ENCODE measurements around the gene RBM15. TPM values are rescaled to one million over a fixed set of nuclear protein-coding genes. Genes with fewer than 3 reads are reported as not detected.
A peak's percentile ranks its signal among the peaks of the same experiment; 100 is the strongest.

Gene RBM15
- total RNA-seq, 4 donors from 2014 or later: 28.7 to 55.0 (median 35.1) TPM

DNA sequence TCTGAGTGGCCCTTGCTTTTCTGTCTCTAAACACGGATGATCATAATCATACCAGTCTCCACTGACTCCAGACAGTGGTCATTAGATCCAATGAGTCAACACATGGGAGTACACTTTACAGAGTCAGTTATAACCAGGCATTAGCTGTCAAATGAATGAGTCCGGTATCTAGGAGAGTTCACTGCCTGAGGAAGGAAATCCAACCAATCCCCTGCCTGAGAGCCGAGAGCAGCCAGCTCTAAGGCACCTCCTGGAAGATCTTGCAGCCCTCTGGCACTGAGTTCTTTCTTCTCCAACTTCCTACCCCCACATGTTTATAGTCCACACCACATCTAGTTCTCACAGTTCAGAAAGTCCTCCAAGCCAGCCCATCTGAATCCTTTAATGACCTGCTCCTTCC lies 29.4 kb upstream of the RBM15 start:
- DNase-seq (ENCODE audit: low spot score) (no peak), ATAC-seq (ENCODE audit: low FRiP score) (peak; percentile 73)
- TF ChIP-seq, protein P1, sequence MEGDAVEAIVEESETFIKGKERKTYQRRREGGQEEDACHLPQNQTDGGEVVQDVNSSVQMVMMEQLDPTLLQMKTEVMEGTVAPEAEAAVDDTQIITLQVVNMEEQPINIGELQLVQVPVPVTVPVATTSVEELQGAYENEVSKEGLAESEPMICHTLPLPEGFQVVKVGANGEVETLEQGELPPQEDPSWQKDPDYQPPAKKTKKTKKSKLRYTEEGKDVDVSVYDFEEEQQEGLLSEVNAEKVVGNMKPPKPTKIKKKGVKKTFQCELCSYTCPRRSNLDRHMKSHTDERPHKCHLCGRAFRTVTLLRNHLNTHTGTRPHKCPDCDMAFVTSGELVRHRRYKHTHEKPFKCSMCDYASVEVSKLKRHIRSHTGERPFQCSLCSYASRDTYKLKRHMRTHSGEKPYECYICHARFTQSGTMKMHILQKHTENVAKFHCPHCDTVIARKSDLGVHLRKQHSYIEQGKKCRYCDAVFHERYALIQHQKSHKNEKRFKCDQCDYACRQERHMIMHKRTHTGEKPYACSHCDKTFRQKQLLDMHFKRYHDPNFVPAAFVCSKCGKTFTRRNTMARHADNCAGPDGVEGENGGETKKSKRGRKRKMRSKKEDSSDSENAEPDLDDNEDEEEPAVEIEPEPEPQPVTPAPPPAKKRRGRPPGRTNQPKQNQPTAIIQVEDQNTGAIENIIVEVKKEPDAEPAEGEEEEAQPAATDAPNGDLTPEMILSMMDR (IDR thresholded peaks at IDR 0.05): no peak

DNA sequence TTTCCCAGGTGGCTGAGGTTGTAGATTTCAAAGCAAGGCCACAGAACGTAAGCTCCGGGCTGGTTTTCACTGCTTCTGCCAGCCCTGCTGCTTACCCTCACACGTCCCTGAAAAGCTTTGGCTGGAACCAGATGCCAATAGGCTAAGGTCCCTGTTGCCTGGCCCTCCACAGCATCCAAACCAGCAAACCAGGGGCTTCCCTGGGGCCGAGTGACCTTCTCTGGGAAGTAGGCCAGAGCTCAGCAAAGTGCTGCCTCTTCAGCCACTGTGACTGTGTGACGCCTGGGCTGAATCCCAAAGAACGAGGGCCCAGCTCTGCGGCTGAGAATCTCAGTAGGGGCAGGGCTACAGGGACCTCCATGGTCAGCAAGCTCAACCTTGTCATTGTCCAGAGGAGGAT lies 28.9 kb upstream of the RBM15 start:
- ATAC-seq (ENCODE audit: low FRiP score) (no peak), DNase-seq (ENCODE audit: low spot score) (no peak)
- TF ChIP-seq, protein P1 (IDR thresholded peaks at IDR 0.05): no peak

DNA sequence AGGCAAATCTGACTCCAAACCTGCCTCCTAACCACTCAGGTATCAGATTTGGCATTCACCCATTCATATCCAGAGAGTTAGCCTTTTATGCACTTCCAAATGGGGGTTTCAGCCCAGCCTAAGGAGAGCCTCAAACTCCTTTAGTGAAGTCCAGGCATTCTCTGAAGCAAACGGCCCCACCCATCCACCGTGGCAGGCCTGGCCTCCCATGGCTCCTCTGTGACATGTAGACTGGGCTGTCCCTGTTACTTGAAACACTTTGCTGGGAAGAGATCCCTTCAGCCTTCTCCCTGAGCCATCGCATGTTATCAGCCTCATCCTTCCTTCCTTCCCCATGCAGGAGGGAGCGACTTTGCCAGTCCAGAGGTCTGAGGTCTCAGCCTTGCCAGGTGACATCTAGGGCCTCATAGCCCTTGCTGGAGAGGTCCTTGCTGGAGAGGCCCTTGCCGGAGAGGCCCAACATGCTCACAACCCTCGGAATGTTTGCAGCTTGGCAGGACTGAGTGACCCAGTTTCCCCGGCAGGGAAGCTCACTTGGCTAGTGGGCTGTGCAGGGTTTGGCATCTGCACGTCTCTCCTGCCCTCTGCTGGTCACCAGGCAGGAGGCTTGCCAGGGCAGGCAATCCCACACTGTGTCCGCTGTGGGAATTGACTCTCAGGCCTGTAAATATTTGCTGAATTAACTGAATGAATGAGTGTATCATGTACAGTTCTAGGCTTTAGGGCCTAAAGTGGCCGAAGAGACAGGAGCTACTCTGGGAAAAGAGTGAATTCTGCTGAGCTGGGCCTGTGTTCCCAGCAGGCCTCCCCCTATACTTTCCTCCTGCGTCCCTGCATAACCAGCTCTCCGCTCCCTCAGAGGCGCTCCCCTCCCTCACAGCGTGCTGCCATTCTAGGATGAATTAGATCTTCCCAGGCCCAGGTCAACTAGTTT lies 26.7 kb upstream of the RBM15 start:
- peak; percentile 58 for ATAC-seq (ENCODE audit: low FRiP score)
- DNase-seq (ENCODE audit: low spot score): peak; percentile 38
- TF ChIP-seq, protein P1 (IDR thresholded peaks at IDR 0.05): peak in 2 of 3 donors; percentile 66 to 81

DNA sequence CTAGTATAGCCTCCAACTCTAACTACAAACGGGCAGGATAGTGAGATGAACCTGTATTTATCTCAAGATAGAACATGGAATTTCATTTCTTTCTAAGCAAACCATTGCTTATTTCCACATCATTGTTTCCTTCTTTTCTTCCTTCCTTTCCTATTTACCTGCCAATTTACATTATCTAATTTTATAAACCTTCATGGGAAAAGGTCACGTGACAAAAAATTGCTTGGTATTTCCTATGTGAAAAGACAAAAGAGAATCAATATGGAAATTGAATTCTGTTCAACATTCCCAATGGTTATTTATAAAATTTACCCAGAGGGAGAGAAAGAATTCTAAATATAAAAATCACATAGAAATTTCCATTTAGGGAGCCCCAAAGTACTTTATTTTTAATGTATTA lies 22.4 kb upstream of the RBM15 start:
- ATAC-seq (ENCODE audit: low FRiP score) (no peak), DNase-seq (ENCODE audit: low spot score) (no peak)
- TF ChIP-seq, protein P1 (IDR thresholded peaks at IDR 0.05): no peak

DNA sequence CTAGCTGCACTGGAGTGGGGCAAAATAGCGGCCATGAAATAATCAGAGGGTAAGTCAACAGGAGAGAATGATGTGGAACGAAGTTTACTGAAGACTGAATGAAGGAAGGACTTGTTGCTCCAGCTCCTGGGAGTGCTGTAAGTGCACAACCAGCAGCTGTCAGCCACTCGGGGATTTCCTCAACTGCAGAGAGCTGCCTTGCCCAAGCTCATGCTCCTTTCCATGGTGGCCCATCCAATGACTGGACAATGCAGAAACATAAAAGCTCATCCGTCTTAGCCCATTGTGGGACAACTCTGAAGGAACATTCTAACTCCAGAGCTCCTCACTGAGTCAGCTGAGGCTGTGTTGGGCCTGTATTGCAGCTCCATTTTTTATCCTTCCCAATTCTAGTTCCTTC lies 21.1 kb upstream of the RBM15 start:
- ATAC-seq (ENCODE audit: low FRiP score) (no peak), DNase-seq (ENCODE audit: low spot score) (no peak)
- TF ChIP-seq, protein P1 (IDR thresholded peaks at IDR 0.05): no peak

DNA sequence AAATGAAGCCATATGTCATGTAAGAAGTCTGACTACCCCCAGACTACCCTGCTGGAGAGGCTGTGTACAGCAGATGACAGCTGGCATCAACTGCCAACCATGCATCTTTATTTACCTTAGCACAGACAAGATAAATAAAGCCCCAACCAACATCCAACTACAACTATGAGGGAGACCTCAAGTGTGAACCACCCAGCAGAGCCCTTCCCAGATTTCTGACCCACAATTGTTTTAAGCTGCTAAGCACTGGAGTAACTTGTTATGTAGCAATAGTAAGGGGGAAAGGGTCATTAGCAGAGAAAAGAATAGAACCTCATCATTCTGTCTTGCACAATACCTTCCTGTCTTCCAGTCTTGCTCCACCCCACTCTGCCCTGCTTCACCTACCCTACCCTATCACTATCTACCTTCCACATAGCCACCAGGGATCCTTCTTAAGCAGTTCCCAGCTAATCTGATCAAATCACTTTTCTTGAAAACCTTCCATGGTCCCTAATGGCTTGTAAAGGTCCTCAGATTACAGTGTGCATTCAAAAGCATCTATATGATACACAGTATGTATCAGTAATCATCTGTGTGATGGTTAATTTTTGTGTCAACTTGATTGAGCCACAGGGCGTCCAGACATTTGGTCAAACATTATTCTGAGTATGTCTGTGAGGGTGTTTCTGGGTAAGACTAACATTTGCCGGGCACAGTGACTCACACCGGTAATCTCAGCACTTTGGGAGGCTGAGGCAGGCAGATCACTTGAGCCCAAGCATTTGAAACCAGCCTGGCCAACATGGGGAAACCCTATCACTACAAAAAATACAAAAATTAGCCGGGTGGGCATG lies 19.6 kb upstream of the RBM15 start:
- ATAC-seq (ENCODE audit: low FRiP score) (no peak), DNase-seq (ENCODE audit: low spot score) (no peak)
- TF ChIP-seq, protein P1 (IDR thresholded peaks at IDR 0.05): no peak

All from omental fat pad (tissue), 4 donors.